Karpas-422 (cell line): Measurements from ENCODE around the gene PPM1N. TPM values are rescaled to one million over a fixed set of nuclear protein-coding genes. Genes with fewer than 3 reads are reported as not detected.

ENCODE experiments used
- DNase-seq: peaks from one replicate; pipeline ENCODE4 v3.0.0-alpha.2; 2015
- H2AFZ ChIP-seq: fragments of 200-600 bp; sonication (generic); 2 replicates; pipeline ENCODE4 v1.6.1; 2014; ENCODE audit warnings: antibody characterized with exemption, low read length, mixed read lengths
- H3K27ac ChIP-seq: fragments of 200-600 bp; sonication (generic); 2 replicates; pipeline ENCODE4 v1.5.1; 2014; ENCODE audit warnings: mild to moderate bottlenecking, low read length, moderate library complexity
- H3K27me3 ChIP-seq: fragments of 200-600 bp; sonication (generic); 2 replicates; pipeline ENCODE4 v1.6.1; 2014; ENCODE audit warnings: low read length, mixed read lengths
- H3K36me3 ChIP-seq: fragments of 200-600 bp; sonication (generic); 2 replicates; pipeline ENCODE4 v1.6.1; 2014; ENCODE audit warnings: low read length, mixed read lengths; ENCODE audit not compliant: insufficient read depth
- H3K4me1 ChIP-seq: fragments of 200-600 bp; sonication (generic); 2 replicates; pipeline ENCODE4 v1.6.1; 2014; ENCODE audit warnings: mild to moderate bottlenecking, low read length, mixed read lengths
- H3K4me2 ChIP-seq: fragments of 200-600 bp; sonication (generic); 2 replicates; pipeline ENCODE4 v1.6.1; 2014; ENCODE audit warnings: low read length, low read depth, mild to moderate bottlenecking; ENCODE audit not compliant: poor library complexity, severe bottlenecking
- H3K4me3 ChIP-seq: fragments of 200-600 bp; sonication (generic); 2 replicates; pipeline ENCODE4 v1.5.1; 2014; ENCODE audit warnings: mild to moderate bottlenecking, antibody characterized with exemption, low read length, mixed read lengths
- H3K79me2 ChIP-seq: fragments of 200-600 bp; sonication (generic); 2 replicates; pipeline ENCODE4 v1.6.1; 2014; ENCODE audit warnings: mild to moderate bottlenecking, low read length, mixed read lengths
- H3K9ac ChIP-seq: fragments of 200-600 bp; sonication (generic); 2 replicates; pipeline ENCODE4 v1.6.0; 2014; ENCODE audit warnings: low read length
- H3K9me2 ChIP-seq: fragments of 200-600 bp; sonication (generic), shearing (Covaris generic); replicated peaks from 2 replicates; pipeline ENCODE4 v1.6.0; 2014; ENCODE audit warnings: mild to moderate bottlenecking, low read length, moderate library complexity; ENCODE audit not compliant: insufficient read depth
- H3K9me3 ChIP-seq: fragments of 300-700, 200-600 bp; sonication (generic); 2 replicates; pipeline ENCODE4 v1.6.1; 2014; ENCODE audit warnings: low read length, mixed read lengths
- H4K20me1 ChIP-seq: fragments of 200-600 bp; sonication (generic); 2 replicates; pipeline ENCODE4 v1.6.1; 2014; ENCODE audit warnings: mild to moderate bottlenecking, antibody characterized with exemption, low read length, low read depth; ENCODE audit not compliant: insufficient read depth
- total RNA-seq: library from RNA; depleted of rRNA; stranded (reverse); fragments of >200 nt; shearing (Covaris generic); gene quantifications from 2 replicates; pipeline ENCODE4 v1.2.3, GENCODE V29; 2014; ENCODE audit warnings: low replicate concordance

Gene PPM1N
- total RNA-seq, 1 experiment from 2014 or later, result 0.71 TPM

DNA sequence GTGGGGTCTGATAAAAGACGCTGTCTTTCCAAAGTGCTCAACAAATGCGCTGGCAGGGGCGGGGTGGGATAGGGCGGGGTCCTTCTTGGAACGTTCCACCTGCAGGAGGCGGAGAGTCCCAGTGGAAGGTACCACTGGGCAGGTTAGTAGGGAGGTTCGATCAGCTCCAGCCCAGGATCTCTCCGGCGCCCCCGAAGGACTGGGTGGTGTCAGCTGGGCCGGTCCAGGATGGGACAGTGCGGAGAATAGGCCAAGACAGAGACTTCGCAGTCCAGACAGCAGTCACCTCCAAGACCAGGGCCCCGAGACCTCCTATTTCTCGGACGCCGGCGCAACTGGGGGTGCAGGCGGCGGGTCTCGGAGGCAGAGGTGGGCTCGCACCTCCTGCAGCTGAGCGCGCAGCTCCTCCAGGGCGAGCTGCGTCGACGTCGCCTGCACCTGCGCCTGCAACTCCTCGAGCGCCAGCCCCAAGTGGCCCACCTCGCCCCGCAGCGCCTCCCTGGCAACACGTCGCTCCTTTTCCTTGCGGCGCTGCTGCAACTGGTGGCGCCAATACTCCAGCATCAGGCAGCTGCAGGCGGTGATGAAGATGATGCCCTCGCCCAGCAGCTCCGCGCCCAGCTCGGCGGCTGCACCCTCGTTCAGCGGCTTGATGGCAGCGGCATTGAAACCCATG, 30.6 kb downstream of the PPM1N start:
- Histone ChIP-seq H3K4me3 (no peak overlapping the region), H2AFZ (no peak overlapping the region), H3K4me1 (no peaks in the 10 kb centered on the region), H3K27ac (no peak overlapping the region), H3K4me2 (no peak overlapping the region), H3K36me3 (peaks cover 35% of the 10 kb centered on the region), H4K20me1 (no peaks in the 10 kb centered on the region), H3K9ac (no peak overlapping the region), H3K9me2 (no peaks in the 10 kb centered on the region), H3K9me3 (no peaks in the 10 kb centered on the region), H3K79me2 (no peaks in the 10 kb centered on the region), H3K27me3 (no peaks in the 10 kb centered on the region)
- no peak for DNase-seq

DNA sequence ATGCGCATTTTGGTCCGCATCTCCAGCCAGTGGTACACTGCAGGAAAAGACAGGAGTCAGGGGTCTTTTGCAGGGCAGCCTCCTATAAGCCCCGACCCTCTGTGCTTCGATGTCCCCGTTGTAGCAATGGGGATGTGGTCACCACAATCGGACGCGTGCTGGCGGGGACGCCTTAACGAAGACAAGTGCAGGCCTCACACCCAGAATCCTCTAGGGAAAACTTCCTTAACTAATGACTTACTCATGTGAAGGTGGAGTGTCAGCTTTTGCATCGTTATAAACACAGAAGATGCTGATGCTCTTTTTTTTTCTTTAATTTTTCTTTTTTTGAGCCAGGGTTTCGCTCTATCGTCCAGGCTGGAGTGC, 31.2 kb downstream of the PPM1N start:
- Histone ChIP-seq H3K79me2 (no peaks in the 10 kb centered on the region), H3K4me1 (no peaks in the 10 kb centered on the region), H3K4me3 (no peak overlapping the region), H3K4me2 (no peak overlapping the region), H3K27me3 (no peaks in the 10 kb centered on the region), H3K9me2 (no peaks in the 10 kb centered on the region), H2AFZ (no peak overlapping the region), H4K20me1 (no peaks in the 10 kb centered on the region), H3K27ac (no peak overlapping the region), H3K9me3 (no peaks in the 10 kb centered on the region), H3K9ac (no peak overlapping the region), H3K36me3 (peaks cover 30% of the 10 kb centered on the region)
- no peak for DNase-seq

DNA sequence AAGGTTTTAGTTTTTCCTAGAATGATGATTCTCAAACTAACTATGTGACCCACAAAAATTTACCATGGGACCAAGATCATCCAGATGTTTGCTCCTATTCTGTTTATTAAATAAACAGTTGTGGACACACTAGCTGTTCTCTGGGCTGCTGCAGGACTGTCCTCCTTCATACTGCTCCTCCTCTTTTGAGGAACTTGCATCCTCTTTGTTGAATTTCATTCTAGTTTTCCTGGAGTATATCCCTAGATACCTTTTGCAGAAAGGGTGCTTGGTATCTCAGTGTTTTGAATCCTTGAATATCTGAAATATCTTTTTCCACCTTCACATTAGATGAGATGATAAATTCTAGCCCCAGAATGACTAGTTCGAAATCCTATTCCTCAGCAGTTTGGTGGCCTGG, 33.1 kb downstream of the PPM1N start:
- Histone ChIP-seq H2AFZ (no peak overlapping the region), H3K9me3 (no peaks in the 10 kb centered on the region), H3K79me2 (no peaks in the 10 kb centered on the region), H3K36me3 (peaks cover 15% of the 10 kb centered on the region), H3K4me2 (no peak overlapping the region), H3K9ac (no peak overlapping the region), H3K27me3 (no peaks in the 10 kb centered on the region), H3K27ac (no peak overlapping the region), H3K4me1 (no peaks in the 10 kb centered on the region), H3K9me2 (no peaks in the 10 kb centered on the region), H3K4me3 (no peak overlapping the region), H4K20me1 (no peaks in the 10 kb centered on the region)
- DNase-seq, result no peak

DNA sequence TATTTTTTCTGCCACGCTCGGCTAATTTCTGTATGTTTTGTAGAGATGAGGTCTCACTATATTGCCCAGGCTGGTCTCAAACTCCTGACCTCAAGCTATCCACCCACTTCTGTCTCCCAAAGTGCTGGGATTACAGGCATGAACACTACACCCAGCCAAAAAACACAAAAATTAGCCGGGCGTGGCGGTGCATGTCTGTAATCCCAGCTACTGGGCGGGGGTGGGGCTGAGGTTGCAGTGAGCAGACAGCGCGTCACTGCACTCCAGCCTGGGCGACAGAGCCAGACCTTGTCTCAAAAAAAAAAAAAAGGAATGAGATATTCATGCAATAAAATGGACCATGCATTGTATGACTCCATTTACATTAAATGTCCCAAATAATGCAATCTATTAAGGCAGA, 41.2 kb downstream of the PPM1N start:
- H3K9me2 ChIP-seq, result no peaks in the 10 kb centered on the region
- no peaks in the 10 kb centered on the region for H3K79me2 ChIP-seq
- peaks cover 14% of the 10 kb centered on the region for H3K4me1 ChIP-seq
- H3K4me3 ChIP-seq, result no peak overlapping the region
- no peak overlapping the region for H3K27ac ChIP-seq
- H3K9ac ChIP-seq, result no peak overlapping the region
- H4K20me1 ChIP-seq, result no peaks in the 10 kb centered on the region
- H3K9me3 ChIP-seq, result peaks cover 4% of the 10 kb centered on the region; the same call in 1 of the 2 replicates
- H3K4me2 ChIP-seq, result no peak overlapping the region
- H3K27me3 ChIP-seq, result no peaks in the 10 kb centered on the region
- no peaks in the 10 kb centered on the region for H3K36me3 ChIP-seq
- DNase-seq, result no peak
- no peak overlapping the region for H2AFZ ChIP-seq

DNA sequence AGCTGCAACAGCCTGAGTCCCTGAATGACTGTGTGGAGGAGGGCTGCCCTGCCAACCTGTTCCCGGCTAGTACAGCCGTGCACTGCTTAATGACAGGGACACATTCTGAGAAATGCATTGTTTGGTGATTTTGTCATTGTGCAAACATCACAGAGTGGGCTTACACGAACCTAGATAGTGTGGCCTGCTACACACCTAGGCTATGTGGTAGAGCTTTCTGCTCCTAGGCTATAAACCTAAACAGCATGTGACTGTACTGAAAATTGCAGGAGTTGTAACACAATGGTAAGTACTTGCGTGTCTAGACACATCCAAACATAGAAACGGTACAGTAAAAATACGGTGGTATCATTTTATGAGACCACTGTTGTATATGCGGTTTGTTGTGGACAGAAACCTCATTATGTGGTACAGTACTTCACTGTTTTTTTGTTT, 44.0 kb downstream of the PPM1N start:
- DNase-seq, result no peak
- H3K4me2 ChIP-seq, result no peak overlapping the region
- no peaks in the 10 kb centered on the region for H3K9me2 ChIP-seq
- H4K20me1 ChIP-seq, result no peaks in the 10 kb centered on the region
- H3K4me3 ChIP-seq, result no peak overlapping the region
- H3K9me3 ChIP-seq, result peaks cover 4% of the 10 kb centered on the region; the same call in 1 of the 2 replicates
- peaks cover 20% of the 10 kb centered on the region for H3K4me1 ChIP-seq
- H3K79me2 ChIP-seq, result no peaks in the 10 kb centered on the region
- H3K27ac ChIP-seq, result no peak overlapping the region
- H3K36me3 ChIP-seq, result no peaks in the 10 kb centered on the region
- no peaks in the 10 kb centered on the region for H3K27me3 ChIP-seq
- H2AFZ ChIP-seq, result no peak overlapping the region
- no peak overlapping the region for H3K9ac ChIP-seq

DNA sequence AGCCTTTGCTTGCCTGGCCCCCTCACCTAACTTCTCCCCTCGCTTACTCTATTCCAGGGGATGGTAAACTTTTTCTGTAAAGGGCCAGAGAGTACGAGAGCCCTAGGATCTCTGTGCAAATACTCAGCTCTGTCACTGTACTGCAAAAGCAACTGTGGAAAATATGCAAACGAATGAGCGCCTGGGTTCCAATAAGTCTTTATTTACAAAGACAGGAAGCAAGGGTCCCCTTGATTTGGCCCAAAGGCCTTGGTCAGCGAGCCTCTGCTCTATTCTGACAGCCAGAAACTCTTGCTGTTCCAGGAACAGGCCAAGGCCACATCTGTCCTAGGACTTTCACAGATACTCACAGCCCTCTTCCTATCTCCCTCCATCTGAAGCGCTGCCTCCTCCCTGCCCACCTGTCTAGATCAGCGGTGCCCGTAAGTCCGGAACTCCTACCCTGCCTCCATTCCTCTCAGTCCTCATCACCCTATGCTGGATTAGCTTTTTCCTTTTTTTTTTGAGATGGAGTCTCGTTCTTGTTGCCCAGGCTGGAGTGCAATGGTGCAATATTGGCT, 49.0 kb downstream of the PPM1N start:
- Histone ChIP-seq H3K27me3 (no peaks in the 10 kb centered on the region), H3K4me3 (no peak overlapping the region), H3K9me2 (no peaks in the 10 kb centered on the region), H4K20me1 (no peaks in the 10 kb centered on the region), H3K27ac (peak overlapping the region; percentile 5; the same call in 1 of the 2 replicates), H3K9ac (no peak overlapping the region), H3K4me1 (peaks cover 23% of the 10 kb centered on the region), H3K79me2 (no peaks in the 10 kb centered on the region), H3K9me3 (no peaks in the 10 kb centered on the region), H3K4me2 (no peak overlapping the region), H2AFZ (no peak overlapping the region), H3K36me3 (no peaks in the 10 kb centered on the region)
- DNase-seq, result no peak

DNA sequence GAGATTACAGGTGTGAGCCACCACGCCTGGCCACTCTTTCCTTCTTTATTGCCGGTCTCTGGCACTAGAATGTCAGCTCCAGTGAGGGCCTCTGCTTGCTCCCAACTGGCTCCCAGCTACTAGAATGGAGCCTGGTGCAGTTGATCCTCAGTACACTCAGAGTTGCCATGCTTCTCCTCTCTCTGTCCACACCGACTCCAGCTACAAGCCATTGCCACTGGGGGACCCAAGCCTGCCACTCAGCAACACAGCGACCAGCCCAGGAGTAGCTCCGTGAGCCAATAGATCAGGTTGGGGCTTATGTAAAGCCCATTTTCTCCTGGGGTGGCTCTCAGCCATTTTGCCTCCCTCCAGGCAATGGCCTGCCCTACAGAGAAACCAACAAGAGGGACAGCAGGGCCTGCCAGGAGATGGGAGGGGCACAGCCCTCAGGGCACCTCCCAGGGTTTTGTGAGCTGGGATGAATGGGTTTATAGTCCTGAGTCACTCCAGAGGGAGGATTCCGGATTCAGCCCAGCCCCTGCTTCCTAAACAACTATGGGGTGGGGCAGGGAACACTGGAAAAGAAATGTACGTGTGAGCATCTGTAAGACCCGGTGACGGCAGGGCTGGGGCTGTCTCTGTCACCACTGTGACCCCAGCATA, 49.8 kb downstream of the PPM1N start:
- H3K27me3 ChIP-seq, result no peaks in the 10 kb centered on the region
- no peak overlapping the region for H2AFZ ChIP-seq
- no peaks in the 10 kb centered on the region for H3K9me2 ChIP-seq
- no peaks in the 10 kb centered on the region for H4K20me1 ChIP-seq
- no peak overlapping the region for H3K27ac ChIP-seq
- H3K4me2 ChIP-seq, result no peak overlapping the region
- H3K36me3 ChIP-seq, result no peaks in the 10 kb centered on the region
- no peak for DNase-seq
- H3K9ac ChIP-seq, result no peak overlapping the region
- peaks cover 21% of the 10 kb centered on the region for H3K4me1 ChIP-seq
- H3K79me2 ChIP-seq, result no peaks in the 10 kb centered on the region
- no peaks in the 10 kb centered on the region for H3K9me3 ChIP-seq
- no peak overlapping the region for H3K4me3 ChIP-seq
